ENCODE measurements around the gene RICTOR.

Gene RICTOR

DNA sequence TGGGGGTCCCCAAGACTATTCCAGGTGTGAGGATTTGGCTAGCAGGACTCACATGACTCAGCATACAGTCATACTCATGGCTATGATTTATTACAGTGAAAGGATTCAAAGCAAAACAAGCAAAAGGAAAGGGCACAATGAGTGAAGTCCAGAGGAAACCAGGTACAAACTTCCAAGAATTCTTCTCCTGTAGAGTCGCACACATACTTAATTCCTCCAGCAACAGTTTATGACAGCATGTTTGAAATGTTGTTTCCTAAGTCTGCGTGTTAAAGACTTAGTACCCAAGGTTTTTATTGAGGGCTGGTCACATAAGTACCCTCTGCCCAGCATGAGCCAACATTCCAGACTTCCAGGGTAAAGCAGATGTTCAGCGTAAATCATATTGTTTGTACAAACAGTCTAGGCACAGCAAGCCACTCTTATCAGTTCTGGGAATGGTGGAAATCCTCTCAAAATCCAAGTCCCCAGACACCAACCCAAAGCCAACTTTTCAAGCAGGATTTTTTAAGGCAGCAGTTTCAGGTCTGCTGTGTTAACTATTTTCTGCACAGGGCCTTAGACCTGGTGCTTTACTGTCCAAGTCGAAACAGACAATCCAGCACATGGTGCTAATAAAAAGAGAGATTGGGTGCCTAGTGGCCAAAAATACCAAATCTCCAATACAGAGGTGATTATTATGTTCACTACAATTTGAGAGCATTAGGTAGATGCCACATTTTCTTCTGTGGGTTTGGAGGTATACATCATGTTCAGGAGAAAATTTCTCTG is 18.6 kb upstream of the RICTOR start:
- no peak for DNase-seq (ENCODE audit: low read depth in 2 of 2)

GRCh38 chr5:39091940-39092580 is 17.9 kb upstream of the RICTOR start:
- no peak for DNase-seq (ENCODE audit: low read depth in 2 of 2)

GRCh38 chr5:39083968-39084367 is 9.8 kb upstream of the RICTOR start:
- DNase-seq (ENCODE audit: low read depth in 2 of 2): no peak

- no peak for DNase-seq (ENCODE audit: low read depth in 2 of 2)
Measured at GRCh38 chr5:39082995-39083394, 8.8 kb upstream of the RICTOR start.

DNA sequence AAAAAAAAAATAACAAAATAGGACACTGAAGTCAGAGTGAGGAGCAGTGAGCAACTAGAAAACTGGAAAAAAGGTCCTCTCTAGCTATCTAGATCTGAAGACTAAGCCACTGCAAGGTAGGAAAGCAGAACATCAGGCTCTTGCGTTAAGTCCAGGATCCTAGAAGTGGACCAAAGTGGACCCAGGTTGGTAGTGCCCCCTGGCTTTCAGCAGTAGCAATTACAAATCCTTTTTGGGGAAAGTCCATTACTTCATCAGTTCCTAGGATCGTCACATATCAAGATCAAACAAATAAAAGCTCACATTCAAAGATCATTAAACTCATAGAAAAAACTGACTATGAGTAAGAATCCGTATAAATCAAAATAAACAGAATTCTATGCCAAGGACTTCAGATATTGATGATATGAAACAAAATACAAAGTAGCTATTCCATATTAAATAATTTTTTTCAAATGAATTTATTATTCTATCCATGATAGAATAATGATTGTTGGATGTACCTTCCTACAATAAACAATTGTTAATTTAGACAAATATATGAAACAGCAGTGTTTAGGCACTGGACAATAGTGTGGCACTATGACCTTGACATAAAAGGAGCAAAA is 6.5 kb upstream of the RICTOR start:
- DNase-seq (ENCODE audit: low read depth in 2 of 2): no peak

- DNase-seq (ENCODE audit: low read depth in 2 of 2): no peak
Measured at GRCh38 chr5:39080168-39080567, 6.0 kb upstream of the RICTOR start.

DNA sequence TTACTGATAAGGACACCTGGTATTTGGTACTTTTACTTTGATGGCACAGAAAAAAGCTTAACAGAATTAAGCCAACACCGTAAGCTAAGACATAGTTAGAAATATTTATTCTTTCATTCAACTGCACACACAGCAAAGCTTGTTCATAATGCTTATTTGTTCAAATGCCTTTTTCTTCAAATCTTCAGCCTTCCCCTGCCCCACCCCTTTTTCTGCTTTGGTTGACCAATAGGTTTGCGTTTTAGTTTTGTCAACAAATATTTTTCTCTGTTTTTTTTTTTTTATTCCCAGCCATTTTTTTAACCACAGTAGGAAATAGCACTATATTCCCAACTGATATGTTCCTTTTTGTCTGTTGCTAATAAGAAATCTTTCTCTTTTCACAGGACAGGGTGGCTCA is 4.9 kb upstream of the RICTOR start:
- no peak for DNase-seq (ENCODE audit: low read depth in 2 of 2)

GRCh38 chr5:39076757-39077728 is 2.8 kb upstream of the RICTOR start:
- DNase-seq (ENCODE audit: low read depth in 2 of 2): no peak

DNA sequence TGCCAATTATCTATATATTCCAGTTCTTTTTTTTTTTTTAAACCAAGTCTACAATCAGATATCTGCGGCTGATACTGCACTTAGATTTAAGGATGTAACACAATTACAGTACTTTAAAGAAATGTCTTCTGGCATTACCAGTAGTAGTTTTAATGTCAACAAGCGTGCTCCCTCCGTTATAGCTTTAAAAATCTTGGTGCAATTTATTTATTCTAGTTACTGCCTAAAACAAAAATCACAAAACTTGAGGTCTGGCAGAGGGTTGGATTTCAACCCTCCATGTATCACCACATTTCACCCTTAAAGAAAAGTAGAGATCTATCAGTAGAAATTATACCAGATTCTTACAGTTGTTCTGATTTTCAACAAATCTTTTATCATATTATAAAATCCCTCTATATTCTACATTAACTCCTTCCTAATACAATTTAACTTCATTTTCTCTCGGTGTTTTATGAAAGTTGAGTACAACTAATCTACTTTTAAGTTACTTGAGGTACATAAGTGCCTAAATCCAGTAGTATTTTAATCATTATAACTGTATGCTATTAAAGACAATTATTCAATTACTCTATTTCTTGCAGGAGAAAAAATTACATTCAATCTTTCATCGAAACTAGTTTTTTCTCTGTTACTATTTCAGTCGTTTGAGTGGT is 2.0 kb upstream of the RICTOR start:
- DNase-seq (ENCODE audit: low read depth in 2 of 2): no peak

GRCh38 chr5:39073767-39074016 is 507 bp downstream of the RICTOR start:
- DNase-seq (ENCODE audit: low read depth in 2 of 2): no peak

- peak; percentile 3 to 23 for DNase-seq (ENCODE audit: low read depth in 2 of 2)
Measured at GRCh38 chr5:39072925-39073766, 1.1 kb downstream of the RICTOR start.

DNA sequence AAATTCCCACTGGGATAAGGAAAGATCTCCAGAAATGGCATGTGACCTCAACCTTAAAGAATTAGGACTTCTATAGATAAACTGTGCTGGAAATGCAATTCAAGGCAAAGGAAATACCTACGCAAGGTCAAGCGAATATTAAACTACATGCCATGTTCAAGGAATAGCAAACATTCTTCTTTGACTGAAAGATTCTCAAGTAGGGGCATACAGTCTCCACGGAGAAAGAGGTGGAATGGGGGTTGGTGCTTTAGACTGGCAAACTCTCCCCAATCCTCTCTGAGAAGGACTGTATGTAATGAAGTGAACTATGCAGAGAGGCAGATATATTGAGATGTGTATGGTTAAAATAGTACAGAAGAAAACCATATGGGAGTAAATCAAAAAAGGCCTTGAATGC is 6.1 kb downstream of the RICTOR start:
- no peak for DNase-seq (ENCODE audit: low read depth in 2 of 2)

GRCh38 chr5:39064450-39064849 is 9.7 kb downstream of the RICTOR start:
- DNase-seq (ENCODE audit: low read depth in 2 of 2): no peak

DNA sequence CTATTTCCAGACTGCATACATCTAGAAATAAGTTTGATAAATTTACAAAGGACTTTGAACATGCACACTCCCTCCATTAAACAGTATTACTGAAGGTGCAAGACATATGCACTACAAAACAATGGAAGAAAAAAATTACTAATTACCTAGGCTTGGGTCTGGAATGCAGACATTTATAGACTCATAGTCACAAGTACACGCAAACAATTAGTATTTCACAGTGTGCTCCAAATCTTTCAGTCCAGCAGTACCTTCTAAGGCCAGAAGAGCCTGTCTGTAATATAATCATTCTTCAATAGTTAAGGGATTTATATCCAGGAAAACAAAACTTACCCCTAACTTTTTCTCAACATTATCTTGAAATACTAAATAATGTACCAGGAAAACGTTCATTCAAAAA is 11.2 kb downstream of the RICTOR start:
- no peak for DNase-seq (ENCODE audit: low read depth in 2 of 2)

- DNase-seq (ENCODE audit: low read depth in 2 of 2): no peak
Measured at GRCh38 chr5:39062530-39062929, 11.7 kb downstream of the RICTOR start.

DNA sequence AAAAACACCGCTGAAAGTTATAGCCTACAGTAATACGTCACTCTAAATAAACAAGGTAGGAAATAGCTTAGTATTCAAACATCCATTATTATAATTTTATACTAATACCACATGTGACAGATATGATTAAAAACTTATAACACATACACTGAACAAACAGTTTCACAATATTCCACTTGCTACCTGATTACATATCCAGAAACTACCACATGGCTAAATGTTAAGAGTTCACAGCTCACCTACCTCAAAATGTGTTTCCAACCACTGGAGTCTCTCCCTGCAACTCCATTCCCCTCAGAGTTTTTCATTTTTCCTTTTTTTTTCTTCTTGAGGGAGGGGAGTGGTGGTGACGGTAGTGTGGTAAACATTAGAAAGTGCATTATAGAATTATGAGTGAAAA is 12.1 kb downstream of the RICTOR start:
- no peak for DNase-seq (ENCODE audit: low read depth in 2 of 2)

DNA sequence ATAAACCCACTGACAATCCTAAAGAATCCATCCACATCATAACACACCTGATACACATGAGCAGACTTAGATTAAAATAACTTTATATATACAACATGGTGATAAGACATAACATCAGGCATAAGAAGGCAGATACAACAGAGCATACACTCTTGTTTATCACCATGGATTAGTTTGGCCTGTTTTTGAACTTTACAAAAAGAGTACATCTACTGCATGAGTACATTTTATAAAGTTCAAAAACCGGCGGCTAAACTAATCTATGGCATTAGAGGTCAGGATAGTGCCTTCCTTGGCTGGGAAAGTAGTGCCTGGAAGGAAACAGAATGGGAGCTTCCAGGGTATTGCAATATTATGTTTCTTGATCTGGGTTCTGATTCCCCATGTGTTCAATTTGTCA is 15.1 kb downstream of the RICTOR start:
- DNase-seq (ENCODE audit: low read depth in 2 of 2): no peak

DNA sequence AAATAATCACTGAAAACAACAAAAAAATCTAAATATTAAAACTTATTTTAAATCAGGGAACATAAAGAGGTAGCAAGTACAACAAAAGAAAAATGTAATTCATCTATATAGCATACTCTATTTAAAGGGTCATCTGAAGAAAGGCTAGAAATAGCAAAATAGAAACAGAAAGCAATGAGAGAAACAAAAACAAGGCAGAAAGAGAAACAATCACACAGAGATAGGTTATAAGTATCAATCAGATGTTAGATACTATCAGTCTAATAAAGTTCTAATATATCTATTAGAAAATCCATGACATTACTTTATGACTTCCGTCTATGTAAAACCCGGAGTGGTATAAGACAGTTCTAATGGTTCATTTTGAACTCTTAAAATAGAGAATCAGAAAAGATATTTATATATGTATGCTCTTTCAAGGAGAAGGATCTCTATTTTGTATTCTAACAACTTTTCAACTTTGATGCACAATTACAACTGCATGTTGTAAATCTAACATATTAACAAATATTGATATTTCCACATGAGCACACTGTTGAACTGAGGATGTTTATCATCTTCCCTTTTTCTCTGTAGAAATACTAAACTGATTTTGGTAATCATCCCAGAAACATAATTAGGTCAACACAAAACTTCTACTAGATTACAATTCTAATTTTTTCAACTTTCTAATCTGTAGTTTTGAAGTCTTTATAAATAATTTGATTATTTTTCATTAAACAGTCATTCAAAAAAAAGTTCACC is 15.8 kb downstream of the RICTOR start:
- no peak for DNase-seq (ENCODE audit: low read depth in 2 of 2)

DNA sequence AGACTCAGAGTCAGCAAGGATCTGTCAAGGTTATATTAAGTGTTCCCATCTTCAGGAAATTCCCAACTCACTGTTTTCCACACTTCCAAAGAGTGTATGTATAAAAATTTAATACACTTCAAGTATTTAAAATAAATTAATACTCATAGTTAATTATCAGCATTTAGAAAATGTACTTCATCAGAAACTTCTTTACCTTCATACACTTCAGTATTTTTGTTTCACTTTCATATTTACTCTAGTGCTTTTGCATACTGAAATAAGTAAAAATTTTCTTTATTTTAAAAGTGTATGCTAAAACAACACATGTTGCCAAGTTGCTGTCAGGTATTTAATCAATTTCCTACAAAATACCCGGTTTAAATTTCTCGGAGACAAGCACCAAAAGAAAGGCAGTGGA is 16.5 kb downstream of the RICTOR start:
- no peak for DNase-seq (ENCODE audit: low read depth in 2 of 2)

GRCh38 chr5:39055768-39056398 is 18.3 kb downstream of the RICTOR start:
- DNase-seq (ENCODE audit: low read depth in 2 of 2): no peak
